WTC11 (cell line): Measurements from ENCODE around the gene ZNF438.

Experiments used
- ATF1 ChIP-seq: sonication (generic); formaldehyde crosslinking; IDR thresholded peaks from 2 replicates; pipeline ENCODE4 v1.8.1; 2023; ENCODE audit warnings: mild to moderate bottlenecking, moderate library complexity, missing genetic modification reagents
- CREM ChIP-seq: sonication (generic); formaldehyde crosslinking; IDR thresholded peaks from 2 replicates; pipeline ENCODE4 v1.8.1; 2022; ENCODE audit warnings: mild to moderate bottlenecking, missing genetic modification reagents, moderate library complexity
- JUN ChIP-seq: sonication (generic); formaldehyde crosslinking; IDR thresholded peaks from 2 replicates; pipeline ENCODE4 v1.8.0; 2023; ENCODE audit warnings: mild to moderate bottlenecking, missing genetic modification reagents
- NR2C2 ChIP-seq: sonication (generic); formaldehyde crosslinking; IDR thresholded peaks from 2 replicates; pipeline ENCODE4 v1.8.0; 2022; ENCODE audit warnings: mild to moderate bottlenecking, missing genetic modification reagents
- RELA ChIP-seq: sonication (generic); formaldehyde crosslinking; IDR thresholded peaks from 2 replicates; pipeline ENCODE4 v1.8.1; 2022; ENCODE audit warnings: missing genetic modification reagents, mild to moderate bottlenecking, borderline replicate concordance
- SP1 ChIP-seq: sonication (generic); formaldehyde crosslinking; conservative IDR thresholded peaks from 2 replicates; pipeline ENCODE4 v1.8.1; 2022; ENCODE audit warnings: missing genetic modification reagents
- ZNF263 ChIP-seq: sonication (generic); formaldehyde crosslinking; IDR thresholded peaks from 2 replicates; pipeline ENCODE4 v1.8.1; 2022; ENCODE audit warnings: low read depth, mild to moderate bottlenecking, moderate library complexity, missing genetic modification reagents
- TF ChIP-seq, protein P1 (sequence below): fragments of 200-600 bp; IDR thresholded peaks from 2 replicates; pipeline ENCODE4 v1.8.0; 2022; ENCODE audit warnings: antibody characterized with exemption
- TF ChIP-seq, protein P2 (sequence below): sonication (generic); formaldehyde crosslinking; IDR thresholded peaks from 2 replicates; pipeline ENCODE4 v1.8.1; 2023; ENCODE audit warnings: mild to moderate bottlenecking, missing genetic modification reagents
- TF ChIP-seq, protein P3 (sequence below): sonication (generic); formaldehyde crosslinking; IDR thresholded peaks from 2 replicates; pipeline ENCODE4 v1.8.0; 2022; ENCODE audit warnings: mild to moderate bottlenecking, missing genetic modification reagents
- TF ChIP-seq, protein P4 (sequence below): sonication (generic); formaldehyde crosslinking; conservative IDR thresholded peaks from 2 replicates; pipeline ENCODE4 v1.8.1; 2023; ENCODE audit warnings: mild to moderate bottlenecking, low read depth, missing genetic modification reagents, moderate library complexity
- TF ChIP-seq, protein P5 (sequence below): sonication (generic); formaldehyde crosslinking; IDR thresholded peaks from 2 replicates; pipeline ENCODE4 v1.8.1; 2022; ENCODE audit warnings: low read depth, mild to moderate bottlenecking, moderate library complexity, missing genetic modification reagents, borderline replicate concordance

DNA sequence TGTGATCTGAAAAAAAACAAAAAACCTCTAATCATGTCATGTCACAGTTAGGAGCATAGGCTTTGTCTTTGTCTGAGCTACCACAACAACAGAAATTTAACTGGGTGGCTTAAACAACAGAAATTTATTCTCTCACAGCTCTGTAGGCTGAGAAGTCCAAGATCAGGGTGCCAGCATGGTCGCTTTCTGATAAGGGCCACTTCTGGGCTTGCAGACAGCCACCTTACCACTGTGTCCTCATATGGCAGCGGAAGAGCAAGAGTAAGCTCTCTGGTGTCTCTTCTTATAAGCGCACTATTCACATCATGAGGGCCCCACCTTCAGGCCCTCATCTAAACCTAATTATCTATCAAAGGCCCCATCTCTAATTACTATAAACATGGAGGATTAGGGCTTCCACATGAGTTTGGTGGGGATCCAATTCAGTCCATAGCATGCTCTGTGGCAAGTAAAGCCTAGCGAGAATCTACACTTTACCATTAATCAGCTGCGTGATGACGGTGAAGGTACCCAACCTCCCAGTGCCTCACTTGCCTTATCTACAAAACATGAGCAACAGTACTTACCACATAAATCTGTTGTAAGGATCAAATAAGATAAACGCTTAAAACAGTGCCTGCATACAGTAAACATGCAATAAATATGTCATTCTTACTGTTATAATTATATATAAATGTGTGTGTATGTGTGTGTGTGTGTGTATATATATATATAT lies 17.3 kb downstream of the ZNF438 start:
- TF ChIP-seq, protein P1, sequence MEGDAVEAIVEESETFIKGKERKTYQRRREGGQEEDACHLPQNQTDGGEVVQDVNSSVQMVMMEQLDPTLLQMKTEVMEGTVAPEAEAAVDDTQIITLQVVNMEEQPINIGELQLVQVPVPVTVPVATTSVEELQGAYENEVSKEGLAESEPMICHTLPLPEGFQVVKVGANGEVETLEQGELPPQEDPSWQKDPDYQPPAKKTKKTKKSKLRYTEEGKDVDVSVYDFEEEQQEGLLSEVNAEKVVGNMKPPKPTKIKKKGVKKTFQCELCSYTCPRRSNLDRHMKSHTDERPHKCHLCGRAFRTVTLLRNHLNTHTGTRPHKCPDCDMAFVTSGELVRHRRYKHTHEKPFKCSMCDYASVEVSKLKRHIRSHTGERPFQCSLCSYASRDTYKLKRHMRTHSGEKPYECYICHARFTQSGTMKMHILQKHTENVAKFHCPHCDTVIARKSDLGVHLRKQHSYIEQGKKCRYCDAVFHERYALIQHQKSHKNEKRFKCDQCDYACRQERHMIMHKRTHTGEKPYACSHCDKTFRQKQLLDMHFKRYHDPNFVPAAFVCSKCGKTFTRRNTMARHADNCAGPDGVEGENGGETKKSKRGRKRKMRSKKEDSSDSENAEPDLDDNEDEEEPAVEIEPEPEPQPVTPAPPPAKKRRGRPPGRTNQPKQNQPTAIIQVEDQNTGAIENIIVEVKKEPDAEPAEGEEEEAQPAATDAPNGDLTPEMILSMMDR, result no peak
- TF ChIP-seq, protein P2, sequence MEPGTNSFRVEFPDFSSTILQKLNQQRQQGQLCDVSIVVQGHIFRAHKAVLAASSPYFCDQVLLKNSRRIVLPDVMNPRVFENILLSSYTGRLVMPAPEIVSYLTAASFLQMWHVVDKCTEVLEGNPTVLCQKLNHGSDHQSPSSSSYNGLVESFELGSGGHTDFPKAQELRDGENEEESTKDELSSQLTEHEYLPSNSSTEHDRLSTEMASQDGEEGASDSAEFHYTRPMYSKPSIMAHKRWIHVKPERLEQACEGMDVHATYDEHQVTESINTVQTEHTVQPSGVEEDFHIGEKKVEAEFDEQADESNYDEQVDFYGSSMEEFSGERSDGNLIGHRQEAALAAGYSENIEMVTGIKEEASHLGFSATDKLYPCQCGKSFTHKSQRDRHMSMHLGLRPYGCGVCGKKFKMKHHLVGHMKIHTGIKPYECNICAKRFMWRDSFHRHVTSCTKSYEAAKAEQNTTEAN (CRISPR knock-in tag), result no peak
- TF ChIP-seq SP1 (CRISPR knock-in tag) (no peak), CREM (CRISPR knock-in tag) (no peak), JUN (CRISPR knock-in tag) (no peak), NR2C2 (CRISPR knock-in tag) (no peak), ATF1 (CRISPR knock-in tag) (no peak), ZNF263 (no peak), RELA (no peak)
- TF ChIP-seq, protein P3, sequence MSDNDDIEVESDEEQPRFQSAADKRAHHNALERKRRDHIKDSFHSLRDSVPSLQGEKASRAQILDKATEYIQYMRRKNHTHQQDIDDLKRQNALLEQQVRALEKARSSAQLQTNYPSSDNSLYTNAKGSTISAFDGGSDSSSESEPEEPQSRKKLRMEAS, result no peak
- TF ChIP-seq, protein P4, sequence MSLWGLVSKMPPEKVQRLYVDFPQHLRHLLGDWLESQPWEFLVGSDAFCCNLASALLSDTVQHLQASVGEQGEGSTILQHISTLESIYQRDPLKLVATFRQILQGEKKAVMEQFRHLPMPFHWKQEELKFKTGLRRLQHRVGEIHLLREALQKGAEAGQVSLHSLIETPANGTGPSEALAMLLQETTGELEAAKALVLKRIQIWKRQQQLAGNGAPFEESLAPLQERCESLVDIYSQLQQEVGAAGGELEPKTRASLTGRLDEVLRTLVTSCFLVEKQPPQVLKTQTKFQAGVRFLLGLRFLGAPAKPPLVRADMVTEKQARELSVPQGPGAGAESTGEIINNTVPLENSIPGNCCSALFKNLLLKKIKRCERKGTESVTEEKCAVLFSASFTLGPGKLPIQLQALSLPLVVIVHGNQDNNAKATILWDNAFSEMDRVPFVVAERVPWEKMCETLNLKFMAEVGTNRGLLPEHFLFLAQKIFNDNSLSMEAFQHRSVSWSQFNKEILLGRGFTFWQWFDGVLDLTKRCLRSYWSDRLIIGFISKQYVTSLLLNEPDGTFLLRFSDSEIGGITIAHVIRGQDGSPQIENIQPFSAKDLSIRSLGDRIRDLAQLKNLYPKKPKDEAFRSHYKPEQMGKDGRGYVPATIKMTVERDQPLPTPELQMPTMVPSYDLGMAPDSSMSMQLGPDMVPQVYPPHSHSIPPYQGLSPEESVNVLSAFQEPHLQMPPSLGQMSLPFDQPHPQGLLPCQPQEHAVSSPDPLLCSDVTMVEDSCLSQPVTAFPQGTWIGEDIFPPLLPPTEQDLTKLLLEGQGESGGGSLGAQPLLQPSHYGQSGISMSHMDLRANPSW, result no peak
- TF ChIP-seq, protein P5, sequence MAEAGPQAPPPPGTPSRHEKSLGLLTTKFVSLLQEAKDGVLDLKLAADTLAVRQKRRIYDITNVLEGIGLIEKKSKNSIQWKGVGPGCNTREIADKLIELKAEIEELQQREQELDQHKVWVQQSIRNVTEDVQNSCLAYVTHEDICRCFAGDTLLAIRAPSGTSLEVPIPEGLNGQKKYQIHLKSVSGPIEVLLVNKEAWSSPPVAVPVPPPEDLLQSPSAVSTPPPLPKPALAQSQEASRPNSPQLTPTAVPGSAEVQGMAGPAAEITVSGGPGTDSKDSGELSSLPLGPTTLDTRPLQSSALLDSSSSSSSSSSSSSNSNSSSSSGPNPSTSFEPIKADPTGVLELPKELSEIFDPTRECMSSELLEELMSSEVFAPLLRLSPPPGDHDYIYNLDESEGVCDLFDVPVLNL (CRISPR knock-in tag), result no peak
